ENCODE data around the gene ZNF101. TPM values are rescaled to one million over a fixed set of nuclear protein-coding genes. Genes with fewer than 3 reads are reported as not detected.

ZNF101 gene
- total RNA-seq, 4 donors from 2014 or later: 3.0 to 9.1 (median 6.3) TPM

DNA sequence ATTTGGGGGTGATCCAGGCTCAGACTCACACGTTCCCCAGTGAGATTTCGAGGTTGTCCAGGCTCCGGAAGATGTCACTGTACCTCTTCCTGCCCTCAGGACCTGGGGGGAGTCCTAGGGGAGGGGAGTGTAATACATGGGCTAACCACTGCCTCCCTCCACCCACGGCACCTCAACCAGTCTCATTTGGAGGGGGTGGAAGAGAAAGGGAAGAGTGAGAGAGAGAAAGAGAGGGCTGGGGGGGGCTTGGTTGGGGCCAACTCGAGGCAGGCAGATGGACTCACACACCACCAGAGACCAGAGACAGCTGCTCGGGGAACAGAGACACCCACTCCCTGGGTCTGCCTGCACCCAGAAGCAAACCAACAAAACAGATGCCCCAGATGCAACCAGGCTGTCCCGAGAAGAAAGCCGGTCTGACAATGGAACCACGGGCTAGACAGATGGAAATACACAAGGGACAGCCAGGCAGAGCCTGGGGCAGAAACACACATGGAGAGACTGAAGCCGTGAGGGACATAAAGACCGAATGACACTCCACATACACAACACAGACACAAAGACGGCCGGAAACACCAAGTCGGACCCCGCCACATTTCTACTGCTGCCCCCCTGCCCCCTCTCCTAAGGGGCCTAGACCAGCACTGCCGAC lies 26.0 kb upstream of the ZNF101 start:
- TF ChIP-seq, protein P1, sequence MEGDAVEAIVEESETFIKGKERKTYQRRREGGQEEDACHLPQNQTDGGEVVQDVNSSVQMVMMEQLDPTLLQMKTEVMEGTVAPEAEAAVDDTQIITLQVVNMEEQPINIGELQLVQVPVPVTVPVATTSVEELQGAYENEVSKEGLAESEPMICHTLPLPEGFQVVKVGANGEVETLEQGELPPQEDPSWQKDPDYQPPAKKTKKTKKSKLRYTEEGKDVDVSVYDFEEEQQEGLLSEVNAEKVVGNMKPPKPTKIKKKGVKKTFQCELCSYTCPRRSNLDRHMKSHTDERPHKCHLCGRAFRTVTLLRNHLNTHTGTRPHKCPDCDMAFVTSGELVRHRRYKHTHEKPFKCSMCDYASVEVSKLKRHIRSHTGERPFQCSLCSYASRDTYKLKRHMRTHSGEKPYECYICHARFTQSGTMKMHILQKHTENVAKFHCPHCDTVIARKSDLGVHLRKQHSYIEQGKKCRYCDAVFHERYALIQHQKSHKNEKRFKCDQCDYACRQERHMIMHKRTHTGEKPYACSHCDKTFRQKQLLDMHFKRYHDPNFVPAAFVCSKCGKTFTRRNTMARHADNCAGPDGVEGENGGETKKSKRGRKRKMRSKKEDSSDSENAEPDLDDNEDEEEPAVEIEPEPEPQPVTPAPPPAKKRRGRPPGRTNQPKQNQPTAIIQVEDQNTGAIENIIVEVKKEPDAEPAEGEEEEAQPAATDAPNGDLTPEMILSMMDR (IDR thresholded peaks at IDR 0.05): no peak
- no peak for ATAC-seq (ENCODE audit: low FRiP score)
- DNase-seq (ENCODE audit: low spot score): no peak

DNA sequence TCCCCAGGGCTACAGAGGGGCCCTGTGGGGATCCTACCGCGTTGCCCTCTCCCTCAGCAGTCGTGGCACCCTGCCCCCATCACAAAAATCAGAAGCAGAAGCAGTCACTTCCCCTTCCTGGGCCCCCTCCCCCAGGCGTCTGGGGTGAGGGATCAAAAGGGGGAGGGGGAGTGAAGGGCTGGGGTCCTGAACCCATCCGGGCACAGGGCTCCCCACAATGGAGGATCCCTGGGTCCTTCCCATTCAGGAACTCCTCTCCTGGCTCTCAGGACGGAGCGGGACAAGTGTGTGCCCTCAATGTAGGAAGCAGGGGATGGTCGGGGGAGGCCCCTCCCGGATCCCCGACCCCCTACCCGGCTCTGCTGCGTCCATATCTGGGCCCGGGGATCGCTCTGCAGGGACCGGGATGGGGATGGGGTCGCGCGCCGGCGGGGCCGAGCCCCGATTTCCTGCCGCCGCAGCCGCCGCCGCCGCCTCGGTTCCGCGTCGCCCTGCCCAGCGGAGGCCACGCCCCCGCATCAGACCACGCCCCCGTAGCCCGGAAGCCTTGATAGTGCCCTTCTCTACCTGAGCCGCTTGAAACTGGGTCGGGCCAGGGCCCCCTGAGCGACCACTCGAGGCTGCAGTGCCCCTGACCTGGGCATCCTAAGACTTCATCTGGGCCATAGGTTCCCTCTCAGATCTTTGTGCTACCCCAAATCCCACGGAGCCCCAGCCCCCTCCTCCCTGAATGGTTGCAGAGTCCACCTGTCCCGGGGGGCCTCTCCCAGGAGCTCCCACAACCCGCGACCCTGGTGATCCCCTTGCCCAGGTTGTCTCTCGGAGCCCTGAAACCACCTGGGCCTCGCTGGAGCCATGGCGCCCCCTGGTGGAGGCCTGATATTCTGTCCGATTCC lies 25.2 kb upstream of the ZNF101 start, which contains the start of gene GMIP:
Gene GMIP, minus strand, starts transcription at position 500 of the 896 bp plus-strand sequence. Its CDS starts 128 bp downstream, at position 372.
- DNase-seq (ENCODE audit: low spot score): peak; percentile 63
- ATAC-seq (ENCODE audit: low FRiP score): peak; percentile 75
- TF ChIP-seq, protein P1 (IDR thresholded peaks at IDR 0.05): peak in 2 of 3 donors; percentile 28 to 75

DNA sequence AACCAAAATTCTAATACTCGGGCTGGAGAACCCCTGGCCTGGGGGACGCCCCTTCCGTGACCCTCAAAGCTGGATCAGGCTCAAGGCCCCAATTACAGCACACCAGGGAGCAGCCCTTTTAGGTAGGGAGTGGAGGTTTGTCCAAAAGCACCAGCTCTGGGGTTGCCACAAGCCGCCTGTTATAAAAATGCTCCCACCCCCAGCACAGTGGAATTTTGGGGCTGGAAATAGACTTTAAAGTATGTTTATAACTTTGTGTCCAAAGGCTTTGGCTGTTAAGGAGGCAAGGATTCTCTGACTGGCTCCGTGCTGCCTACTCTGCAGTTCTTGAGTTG lies 24.6 kb upstream of the ZNF101 start:
- ATAC-seq (ENCODE audit: low FRiP score) (no peak), DNase-seq (ENCODE audit: low spot score) (no peak)
- TF ChIP-seq, protein P1 (IDR thresholded peaks at IDR 0.05): no peak

DNA sequence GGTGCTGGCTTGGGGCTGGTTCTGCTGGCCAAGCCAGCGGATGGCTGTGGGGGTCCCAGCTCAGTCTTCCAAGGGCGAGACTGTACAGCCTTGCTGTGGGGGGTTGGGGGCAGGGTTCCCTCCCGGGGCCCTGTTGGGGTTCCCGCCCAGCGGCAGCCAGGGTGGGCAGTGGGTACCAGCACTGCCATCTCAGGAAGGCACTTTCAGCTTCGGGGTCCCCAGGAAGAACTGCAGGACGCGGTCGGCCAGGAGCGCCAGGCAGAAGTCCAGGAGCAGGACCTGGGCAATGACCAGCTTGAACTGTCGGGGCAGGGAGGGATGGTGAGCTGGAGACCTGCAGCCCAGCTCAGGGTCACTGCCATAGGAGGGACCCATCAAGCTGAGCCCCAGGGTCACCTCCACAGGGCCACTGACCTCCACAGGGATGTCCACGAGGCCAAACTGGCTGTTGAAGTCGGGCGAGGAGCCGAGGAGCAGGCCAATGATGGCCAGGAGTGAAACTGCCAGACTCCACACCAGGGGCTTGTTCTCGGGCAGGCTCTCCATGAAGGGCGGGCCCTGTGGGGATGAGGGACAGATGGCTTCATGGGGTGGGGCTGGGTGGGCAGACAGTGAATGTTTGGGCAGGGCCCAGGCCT lies 23.3 kb upstream of the ZNF101 start:
- TF ChIP-seq, protein P1 (IDR thresholded peaks at IDR 0.05): no peak
- ATAC-seq (ENCODE audit: low FRiP score): no peak
- no peak for DNase-seq (ENCODE audit: low spot score)

DNA sequence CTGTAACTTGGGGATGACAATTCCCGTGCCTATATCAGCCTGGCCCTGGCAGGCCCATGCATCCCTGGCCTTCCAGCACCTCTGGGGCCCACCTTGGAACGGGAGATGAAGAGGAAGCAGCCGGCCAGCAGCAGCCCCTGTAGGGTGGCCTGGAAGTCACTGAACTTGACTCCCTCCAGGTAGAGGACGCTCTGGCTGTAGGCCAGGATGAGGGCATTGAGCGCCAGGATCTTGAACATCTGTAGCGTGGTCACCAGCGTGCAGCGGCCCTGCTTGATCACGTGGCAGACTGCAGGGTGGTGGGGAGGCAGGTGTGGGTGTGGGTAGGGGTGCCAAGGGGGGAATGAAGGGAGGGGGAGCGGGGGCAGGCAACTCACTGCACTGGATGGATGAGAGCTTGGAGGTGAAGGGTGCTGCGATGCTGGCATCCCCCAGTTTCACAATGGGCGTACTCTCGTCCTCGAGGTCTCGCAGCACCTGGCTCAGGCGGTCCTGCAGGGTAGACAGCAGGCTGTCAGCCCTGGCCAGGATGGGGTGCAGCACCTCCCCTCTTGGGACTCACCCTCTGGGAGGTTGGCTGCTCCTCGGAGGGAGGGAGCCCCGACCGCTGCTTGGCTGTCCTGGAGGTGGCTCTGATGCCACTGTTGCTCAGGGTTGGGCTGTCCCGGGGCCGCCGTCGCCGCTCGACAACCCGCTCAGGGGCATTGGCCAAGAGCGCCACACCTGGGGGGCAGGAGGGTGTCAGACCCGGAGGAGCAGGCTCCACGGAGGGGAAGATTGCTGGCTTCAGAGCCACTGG lies 21.4 kb upstream of the ZNF101 start:
- no peak for DNase-seq (ENCODE audit: low spot score)
- TF ChIP-seq, protein P1 (IDR thresholded peaks at IDR 0.05): no peak
- ATAC-seq (ENCODE audit: low FRiP score): no peak

DNA sequence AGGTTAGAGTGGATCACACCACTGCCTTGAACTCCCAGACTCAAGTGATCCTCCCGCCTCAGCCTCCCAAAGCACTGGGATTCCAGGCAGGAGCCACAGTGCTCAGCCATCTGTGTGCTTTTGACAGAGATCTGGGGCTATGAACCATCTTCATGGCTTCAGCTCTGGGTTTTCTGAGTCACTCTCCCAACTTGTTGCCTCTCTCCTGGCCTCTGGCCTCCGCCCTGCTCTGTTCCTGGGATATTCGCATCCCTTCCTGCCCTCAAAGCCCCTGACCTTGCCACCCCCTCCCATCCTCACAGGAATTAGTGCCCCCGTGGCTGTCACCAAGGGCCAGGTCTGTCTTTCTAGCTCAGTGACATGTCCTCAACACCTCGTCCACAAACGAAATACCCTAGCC lies 19.5 kb upstream of the ZNF101 start:
- ATAC-seq (ENCODE audit: low FRiP score) (no peak), DNase-seq (ENCODE audit: low spot score) (no peak)
- TF ChIP-seq, protein P1 (IDR thresholded peaks at IDR 0.05): no peak

All from omental fat pad (tissue), 4 donors.